Hematopoietic multipotent progenitor cell (in vitro differentiated cells): ENCODE data around the gene ARMS2. TPM values are rescaled to one million over a fixed set of nuclear protein-coding genes. Genes with fewer than 3 reads are reported as not detected.
A peak's percentile ranks its signal among the peaks of the same experiment; 100 is the strongest.

Experiments used
- DNase-seq, 3 donors: peaks; one replicate each; pipeline ENCODE4 v3.0.0-alpha.2; 2011 to 2015; ENCODE audit warnings: low read depth in 2 of 3, low spot score in 2 of 3
- total RNA-seq: library from RNA; depleted of rRNA; stranded (reverse); fragments of >200 nt; gene quantifications from one replicate; pipeline ENCODE4 v1.2.3, GENCODE V29; 2012

The ARMS2 gene
- total RNA-seq, 1 donor, result not detected

DNA sequence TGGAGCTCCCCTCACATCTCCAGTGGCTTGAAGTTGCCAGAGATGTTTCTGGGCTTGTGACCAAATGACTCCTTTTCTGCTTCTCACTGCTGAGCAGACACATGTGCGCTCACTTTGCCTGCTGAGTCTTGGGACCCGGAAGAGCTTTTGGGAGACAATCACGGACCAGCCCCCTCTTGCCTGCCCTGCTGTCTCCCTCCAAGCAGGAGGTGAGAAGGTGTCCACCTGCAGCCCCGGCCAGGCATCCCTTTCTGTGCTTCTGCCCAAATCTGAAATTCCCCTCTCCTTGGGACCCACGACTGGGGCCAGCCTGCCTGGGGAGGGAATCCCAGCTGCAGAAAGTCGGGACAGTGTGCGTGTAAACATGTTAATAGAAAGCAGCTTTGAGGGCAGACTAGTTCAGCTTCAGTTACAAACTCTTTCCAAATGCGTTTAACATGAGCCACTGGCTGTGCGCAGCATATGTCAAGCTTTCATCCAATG is 38.6 kb downstream of the ARMS2 start:
- no peak for DNase-seq

GRCh38 chr10:122493761-122494160 is 39.3 kb downstream of the ARMS2 start:
- no peak for DNase-seq

- no peak for DNase-seq
Observed at GRCh38 chr10:122494173-122494820, 39.8 kb downstream of the ARMS2 start.

DNA sequence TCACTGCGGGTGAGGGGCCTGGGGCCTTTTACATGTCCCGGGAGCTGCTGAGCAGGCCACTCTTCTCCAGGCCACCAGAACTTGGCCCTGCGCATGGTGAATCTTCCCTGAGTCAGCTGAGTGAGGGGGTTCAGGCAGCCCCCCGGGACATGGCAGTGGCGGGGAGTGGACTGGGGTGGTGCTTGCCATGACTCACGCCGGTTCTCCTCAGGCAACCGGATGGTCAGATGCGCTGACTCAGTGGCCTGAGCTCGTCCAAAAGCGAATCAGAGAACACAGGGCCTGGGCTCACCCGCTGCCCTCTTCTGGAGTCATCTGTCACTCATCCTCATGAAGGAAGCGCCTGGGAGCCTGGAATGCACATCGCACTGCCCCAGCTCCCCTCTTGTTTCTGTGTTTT is 40.4 kb downstream of the ARMS2 start:
- DNase-seq, result no peak

GRCh38 chr10:122495406-122496340 is 41.2 kb downstream of the ARMS2 start:
- DNase-seq, result peak in 1 of 3 donors; percentile 16

DNA sequence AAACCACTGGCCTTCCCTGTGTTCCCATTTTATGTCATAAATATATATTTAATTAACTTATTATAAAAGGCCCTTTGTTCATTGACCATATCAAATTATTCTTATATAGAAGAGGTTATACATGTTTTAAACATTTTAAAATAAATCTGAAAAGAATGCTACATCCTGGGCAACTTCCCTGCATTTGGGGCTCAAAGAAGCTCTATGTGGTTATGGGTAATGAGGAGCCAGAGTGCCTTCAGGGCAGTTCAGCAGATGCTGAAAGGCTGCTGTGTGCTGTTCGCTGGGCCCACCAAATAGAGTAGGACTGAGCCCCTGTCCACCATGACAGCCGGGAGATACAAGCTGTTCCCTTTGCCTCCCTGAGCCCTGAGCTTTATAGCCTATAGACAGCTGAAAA is 42.8 kb downstream of the ARMS2 start:
- no peak for DNase-seq

GRCh38 chr10:122498521-122498920 is 44.1 kb downstream of the ARMS2 start:
- no peak for DNase-seq

- no peak for DNase-seq
Observed at GRCh38 chr10:122499012-122499411, 44.6 kb downstream of the ARMS2 start.

DNA sequence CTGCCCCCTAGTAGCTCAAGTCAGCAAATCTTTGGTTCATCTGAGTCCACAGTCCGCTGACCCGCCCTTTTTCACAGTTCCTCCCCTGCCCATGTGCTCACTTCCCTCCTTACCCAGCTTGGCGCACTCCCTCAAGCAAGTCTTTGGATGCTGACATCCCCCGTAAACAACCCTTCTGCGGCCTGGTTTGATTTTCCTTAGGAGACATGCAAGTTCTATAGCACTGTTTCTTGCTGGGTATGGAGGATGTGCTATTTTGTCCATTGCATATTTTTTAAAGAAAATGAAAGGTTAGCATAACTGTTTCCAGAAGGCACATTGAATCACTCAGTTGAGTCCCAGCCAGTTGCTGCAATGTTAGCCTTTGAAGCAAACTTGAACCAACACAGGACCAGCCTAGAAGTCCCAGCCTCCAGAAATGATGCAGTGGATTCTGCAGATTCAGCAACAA is 45.1 kb downstream of the ARMS2 start:
- no peak for DNase-seq

GRCh38 chr10:122500194-122500593 is 45.7 kb downstream of the ARMS2 start:
- no peak for DNase-seq

DNA sequence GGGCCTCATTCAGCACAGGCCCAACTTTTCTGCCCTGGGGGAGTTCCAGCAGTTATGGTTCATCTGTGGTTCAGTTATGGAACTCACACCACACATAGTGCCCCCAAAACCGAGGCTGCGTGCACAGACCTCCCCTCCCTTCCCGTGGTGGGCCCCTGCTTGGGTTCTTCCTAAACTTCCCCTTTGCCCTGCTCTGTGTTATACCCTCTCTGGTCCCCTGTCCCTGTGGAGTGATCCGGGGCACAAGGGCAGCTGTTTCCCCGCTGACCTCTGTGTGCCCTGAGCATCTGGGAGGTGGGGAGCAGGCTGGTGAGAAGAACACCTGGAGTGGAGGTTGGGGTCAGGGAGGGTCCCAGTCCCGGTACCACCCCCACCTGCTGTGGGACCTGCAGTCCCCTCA is 46.3 kb downstream of the ARMS2 start:
- DNase-seq, result no peak

DNA sequence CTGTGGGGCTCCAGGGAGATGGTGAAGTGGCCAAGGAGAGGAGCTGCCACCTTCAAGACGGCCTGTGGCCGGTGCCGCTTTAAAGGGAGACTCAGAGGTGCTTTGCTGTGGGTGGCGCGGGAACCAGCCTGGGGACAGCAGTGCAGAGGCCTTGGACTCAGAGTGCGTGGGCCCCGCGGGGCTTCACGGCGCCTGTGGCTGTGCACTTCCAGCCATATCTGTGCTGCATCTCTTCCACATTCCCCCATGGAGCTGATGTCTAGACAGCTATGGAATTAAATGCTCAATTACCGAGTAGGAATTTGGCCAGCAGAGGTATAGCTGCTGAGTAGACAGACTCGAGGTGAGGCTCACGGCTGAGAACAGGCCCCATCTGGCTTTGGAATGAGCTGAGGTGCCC is 48.6 kb downstream of the ARMS2 start:
- no peak for DNase-seq

DNA sequence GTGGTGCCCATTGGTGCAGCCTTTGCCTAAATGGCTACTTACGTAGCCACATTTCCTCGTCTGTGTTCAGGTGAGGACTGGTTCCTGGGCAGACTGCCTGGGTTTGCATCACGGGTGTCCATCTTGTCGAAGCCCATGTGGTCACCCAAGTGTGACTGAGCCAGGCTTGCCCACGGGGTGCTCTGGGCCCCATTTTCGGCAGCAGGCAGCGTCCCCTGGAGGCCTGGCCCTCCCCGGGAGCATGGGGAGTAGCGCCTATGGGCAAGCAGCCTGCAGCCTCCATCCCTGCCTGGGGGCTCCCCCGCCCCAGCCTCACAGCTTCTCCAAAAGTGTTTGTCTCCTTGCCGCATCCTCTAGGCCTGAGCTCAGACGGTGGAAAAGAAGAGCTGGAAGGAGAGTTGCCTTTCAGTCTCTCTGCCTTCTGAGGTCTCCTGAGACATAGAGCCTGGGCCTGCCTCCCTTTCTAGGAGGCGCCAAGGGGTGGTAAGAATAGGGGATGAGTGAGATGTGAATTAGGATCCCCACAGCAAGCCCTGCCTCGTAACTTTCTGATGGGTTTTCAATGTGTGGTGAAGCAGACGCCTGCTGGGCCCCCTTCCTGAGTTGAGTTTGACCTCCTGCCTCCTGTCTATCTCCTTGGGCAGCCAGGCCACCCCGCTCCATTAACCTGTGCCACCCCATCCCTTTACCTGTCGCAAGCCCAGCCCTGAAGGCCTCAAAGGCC is 49.6 kb downstream of the ARMS2 start:
- DNase-seq, result no peak

- DNase-seq, result no peak
Observed at GRCh38 chr10:122504610-122504950, 50.1 kb downstream of the ARMS2 start.

DNA sequence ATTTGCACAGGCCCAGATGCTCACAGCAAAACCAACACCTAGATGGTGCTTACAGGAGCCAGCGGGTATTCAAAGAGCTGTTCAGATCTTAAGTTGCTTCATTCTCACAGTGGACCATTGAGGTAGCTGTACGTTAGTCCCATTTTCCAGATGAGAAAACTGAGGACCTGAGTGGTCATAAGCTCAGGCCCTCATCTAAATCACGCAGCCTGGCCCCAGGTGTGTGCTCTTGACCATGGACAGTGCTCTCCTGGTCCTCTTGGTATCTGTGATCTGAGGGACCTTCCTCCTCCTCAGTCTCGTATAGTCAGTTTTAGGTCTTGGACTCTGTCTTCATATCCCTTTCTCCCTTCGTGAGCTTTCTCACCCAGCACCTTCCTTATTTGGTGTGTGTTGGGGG is 50.6 kb downstream of the ARMS2 start:
- DNase-seq, result no peak

DNA sequence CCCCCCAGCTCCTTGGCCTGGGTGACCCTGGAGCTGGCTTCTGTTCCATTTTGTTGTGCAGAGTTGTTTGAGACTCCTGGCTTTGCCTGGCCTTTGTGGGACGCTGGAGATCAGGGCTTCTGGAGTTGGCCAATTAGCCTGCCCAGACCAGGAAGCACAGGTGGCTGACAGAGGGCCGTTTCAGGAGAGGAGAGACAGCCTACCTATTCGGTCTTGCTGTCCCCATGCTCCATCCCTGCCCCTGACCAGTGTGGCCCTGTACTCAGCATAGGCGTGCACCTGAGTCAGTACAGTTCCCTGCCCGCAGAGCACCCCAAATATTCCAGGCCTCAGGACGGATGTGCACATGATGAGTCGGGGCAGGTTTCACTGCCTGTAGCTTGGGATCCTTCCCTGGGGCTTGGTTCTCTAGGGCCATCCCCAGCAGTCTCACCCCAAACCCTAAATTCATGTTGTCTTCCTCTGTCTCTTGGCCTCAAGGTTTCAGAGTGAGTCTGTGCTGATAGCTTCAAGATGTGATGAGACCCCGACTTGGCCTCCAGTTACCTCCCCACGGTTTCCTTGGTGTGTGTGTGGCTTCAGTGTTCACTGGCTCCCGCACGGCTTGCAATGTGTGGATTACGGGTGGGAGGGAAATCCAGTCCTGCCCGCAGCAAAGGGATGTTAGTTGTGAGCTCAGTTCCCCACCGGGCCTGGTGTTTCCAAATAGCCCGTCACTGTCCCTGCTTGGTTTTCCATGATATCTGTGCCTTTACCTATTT is 51.6 kb downstream of the ARMS2 start:
- DNase-seq, result no peak
